Activated T-cell treated with anti-CD3 and anti-CD28 coated beads for 48 hours (primary cell): ENCODE data around the gene PRPF31.
"Not testable (repeated sequence)": the region's sequence is repeated elsewhere in the genome, so short reads cannot be mapped to it uniquely, and the experiment has no call there.

Source experiments
- DNase-seq: peaks from one replicate; pipeline ENCODE4 v3.0.0-alpha.2; 2020; ENCODE audit warnings: low read depth

The PRPF31 gene

DNA sequence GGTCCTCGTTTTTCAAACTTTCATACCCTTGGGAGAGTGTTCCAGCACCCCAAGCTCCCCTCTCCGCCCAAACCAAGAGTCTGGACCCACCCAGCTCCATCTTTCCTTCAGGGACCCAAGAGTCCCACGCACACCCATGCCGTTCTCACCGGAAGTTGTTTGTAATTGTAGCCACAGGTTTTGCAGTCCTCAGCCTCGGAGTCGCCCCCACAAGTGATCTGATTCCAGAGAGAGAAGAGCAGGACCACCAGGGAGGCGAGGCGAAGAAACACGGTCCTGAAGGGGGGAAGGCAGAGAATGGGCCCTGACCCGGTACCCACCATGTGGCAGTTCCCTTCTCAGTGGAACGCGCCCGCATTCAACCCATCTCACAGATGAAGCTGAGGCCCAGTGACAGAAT lies 47.3 kb downstream of the PRPF31 start:
- DNase-seq = no peak

DNA sequence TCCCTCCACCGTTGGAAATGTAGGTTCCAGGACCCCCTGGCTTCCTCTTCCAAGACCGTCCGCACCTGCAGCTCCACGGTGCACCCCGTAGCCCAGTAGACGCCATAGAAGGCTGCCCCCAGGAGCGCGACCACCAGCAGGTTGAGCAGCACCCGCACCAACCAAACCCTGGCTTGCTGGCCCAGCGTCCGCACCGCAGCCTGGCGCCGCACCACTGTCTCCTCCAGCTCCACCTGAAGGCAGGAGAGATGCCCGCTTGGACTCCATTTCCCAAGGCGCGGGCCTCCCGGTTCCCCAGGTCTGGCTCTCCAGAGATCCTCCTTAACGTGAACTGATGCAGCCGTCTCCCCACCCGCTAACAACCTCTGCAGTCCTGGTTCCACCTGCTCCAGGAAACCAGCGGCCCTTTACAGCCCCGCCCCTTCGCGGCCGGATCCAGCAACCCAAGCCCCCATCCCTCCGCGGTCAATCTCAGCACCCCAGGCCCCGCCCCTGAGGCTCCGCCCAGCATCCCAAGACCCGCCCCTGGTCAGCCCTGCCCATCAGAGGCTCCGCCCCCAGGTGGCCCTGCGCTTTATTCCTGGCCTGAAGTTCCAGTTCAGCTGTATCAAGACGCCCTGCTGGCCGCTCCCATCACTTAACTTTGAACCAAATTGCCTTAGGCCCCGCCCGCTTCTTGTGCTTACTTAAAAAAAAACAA lies 49.0 kb downstream of the PRPF31 start:
- peak; percentile 64 for DNase-seq

DNA sequence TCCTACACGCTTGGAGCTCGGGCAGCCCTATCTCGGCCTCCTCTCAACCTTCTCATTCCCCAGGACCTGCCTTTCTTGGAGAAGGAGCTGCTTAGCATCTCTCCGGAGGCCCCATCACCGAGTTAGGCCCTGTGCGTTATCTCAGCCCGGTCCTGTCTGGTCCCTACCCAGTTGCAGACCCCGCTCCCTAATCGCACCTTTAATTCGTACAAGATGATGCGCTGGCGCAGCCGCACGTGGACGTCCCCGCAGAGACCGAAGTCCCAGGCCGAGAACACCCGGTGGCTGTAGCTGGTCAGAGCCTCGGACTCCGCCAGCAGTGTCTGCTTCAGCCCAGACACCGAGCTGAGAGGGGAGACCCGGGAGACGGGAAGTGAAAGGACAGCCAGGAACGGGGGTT lies 49.7 kb downstream of the PRPF31 start:
- no peak for DNase-seq

DNA sequence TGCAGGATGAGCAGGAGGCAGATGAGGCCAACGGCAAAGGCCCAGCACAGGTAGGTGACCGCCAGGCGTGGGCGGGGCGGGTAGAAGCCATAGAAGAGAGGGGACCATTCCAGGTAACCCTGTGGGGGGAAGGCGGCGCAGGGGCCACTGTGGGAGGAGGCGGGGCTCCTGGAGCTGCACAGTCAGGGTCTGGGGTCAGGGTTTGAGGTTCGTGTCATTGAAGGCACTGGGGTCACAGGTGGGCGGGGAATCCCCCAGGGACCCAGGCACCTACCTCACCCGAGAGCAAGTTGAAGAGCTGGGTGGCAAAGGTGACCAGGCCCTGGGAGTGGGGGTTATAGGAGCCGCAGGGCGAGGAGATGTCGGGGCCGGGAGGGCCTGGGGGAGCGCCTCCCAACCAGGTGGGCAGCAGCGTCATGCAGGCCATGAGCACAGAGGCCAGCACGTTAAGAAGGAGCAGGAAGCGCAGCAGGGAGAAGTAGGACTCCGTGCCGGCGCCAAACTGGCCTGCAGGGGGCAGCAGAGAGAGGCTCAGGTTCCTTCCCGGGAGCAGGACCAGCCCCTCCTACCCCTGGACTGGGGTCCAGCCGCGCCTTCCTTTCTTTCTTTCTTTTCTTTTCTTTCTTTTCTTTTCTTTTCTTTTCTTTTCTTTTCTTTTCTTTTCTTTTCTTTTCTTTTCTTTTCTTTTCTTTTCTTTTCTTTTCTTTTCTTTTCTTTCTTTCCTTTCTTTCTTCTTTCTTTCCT lies 52.8 kb downstream of the PRPF31 start:
- peak; percentile 86 for DNase-seq

DNA sequence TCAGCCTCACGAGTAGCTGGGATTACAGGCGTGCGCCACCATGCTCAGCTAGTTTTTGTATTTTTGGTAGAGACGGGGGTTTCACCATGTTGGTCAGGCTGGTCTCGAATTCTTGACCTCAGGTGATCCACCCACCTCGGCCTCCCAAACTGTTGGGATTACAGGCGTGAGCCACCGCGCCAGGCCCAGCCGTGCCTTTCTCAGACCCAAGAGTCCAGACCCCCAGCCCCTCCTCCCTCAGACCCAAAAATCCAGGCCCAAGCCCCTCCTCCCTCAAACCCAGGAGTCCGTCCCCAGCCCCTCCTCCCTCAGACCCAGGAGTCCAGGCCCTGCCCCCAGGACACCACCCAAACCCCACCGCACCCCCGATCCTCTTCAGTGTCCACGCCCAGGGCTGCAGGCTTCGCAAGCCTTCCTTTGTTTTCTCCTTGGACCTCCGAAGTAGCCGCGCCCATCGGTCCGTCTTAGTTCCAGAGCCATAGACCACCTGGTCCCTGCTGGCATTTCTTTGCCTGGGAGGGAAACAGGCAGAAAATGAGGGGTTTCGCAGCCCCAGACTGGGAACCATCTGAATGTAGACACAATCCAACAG lies 53.7 kb downstream of the PRPF31 start:
- DNase-seq = no peak

DNA sequence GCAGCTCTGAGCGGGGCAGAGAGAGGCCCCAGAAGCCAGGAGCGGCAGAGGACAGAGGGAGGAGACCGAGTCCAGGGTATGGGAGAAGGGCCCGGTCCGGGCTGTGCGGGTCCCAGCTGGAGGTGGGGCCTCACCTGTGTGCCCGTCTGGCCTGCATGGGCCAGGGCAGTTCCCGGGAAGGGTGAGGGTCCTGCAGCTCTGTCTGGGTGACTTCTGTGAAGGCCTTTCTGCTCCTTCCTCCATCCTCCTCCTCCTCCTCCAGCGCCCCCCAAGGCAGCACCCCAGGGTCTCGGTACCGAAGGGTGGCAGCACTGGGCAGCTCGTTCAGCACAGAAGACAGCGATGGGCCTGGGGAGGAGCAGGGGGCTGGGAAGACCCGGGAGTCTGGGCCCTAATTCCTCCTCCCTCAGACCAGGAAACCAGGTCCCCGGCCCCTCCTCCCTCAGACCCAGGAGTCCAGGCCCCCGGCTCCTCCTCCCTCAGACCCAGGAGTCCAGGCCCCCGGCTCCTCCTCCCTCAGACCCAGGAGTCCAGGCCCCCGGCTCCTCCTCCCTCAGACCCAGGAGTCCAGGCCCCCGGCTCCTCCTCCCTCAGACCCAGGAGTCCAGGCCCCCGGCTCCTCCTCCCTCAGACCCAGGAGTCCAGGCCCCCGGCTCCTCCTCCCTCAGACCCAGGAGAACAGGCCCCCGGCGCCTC lies 56.3 kb downstream of the PRPF31 start:
- DNase-seq = not testable (repeated sequence)

DNA sequence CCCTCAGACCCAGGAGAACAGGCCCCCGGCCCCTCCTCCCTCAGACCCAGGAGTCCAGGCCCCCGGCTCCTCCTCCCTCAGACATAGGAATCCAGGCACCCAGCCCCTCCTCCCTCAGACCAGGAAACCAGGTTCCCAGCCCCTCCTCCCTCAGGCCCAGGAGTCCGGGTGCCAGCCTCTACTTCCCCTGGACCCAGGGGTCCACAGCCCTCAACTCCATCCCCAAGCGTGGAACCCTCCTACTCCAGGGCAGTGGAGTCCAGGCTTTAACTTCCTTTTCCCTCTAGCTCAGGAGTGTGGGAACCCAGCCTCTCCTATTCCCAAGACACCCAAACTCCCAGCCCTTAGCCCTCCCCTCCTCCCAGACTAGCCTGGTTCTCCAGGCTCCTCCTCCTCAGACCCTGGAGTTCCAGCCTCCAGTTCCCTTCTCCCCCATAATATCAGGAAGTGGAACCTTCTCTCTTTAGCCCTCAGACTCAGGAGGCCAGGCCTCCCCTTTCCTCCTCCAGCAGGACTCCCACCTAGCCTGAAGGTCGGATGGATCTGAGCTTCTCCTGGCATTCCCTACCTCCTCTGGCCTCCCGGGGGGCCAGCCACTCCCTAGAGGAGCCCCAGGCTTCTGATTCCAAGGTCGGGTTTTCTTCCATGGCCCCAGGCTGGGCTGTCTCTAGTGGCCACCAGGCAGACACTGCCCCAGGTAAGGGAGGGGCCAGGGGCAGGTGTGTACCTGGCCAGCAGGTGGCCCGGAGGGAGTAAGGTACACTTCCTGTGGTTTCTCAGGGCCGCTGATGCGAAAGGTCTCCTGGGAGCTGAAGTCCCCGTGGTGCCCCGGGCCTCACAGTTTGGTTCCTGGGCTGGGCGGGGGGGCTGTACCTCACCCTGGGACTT lies 57.2 kb downstream of the PRPF31 start, which contains the start of gene TMC4:
TMC4 (minus strand) TSS at position 690 of the 888 bp plus-strand sequence; CDS start at position 647, 43 bp downstream.
- DNase-seq = no peak

DNA sequence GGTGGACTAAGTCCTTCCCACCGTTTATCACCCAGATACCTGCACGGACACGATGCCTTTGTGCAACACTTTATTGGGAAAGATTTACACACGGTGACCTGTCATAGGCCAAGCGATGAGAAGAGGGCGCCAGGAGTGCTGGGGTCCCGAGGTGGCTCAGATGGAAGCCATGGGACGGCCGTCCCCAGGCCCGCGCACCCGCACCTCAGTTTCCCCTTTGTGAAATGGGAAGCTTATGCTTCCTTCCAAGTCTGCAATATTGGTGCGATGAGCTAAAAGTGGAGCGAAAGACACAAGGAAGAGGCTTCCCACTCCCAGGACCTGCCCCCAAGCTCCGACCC lies 57.8 kb downstream of the PRPF31 start:
- no peak for DNase-seq

DNA sequence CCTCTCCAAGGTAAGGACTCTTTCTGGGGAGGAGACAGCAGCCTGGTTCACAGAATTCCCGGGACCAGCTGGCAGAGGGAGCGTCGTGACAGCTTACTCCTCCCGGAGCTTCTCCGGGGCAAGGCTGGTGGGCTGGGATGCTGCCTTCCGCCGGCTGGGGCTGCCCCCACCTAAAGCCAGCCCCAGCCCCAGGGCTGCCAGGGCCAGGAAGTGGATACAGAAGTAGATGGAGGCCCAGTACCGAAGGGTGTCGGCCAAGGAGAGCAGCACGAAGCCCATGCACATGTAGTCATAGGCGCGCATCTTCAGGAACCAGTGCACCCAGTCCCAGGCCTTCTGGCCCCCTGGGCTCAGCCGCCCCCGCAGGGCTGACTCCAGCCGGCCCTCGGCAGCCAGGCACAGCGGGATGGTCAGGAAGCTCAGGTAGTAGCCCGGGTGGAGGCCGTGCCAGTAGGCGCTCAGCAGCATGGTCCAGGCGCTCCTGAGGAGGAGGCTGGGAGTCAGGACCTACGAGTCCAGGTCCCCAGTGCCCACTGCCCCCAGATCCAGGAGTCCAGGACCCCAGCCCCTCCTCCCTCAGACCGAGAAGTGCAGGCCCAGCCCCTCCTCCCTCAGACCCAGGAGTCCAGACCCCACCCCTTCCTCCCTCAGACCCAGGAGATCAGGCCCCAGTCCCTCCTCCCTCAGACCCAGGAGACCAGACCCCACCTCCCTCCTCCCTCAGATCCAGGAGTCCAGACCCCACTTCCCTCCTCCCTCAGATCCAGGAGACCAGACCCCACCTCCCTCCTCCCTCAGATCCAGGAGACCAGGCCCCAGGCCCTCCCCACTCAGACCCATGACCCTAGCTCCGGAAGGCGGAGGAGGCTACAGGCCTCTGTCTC lies 58.6 kb downstream of the PRPF31 start:
- no peak for DNase-seq

DNA sequence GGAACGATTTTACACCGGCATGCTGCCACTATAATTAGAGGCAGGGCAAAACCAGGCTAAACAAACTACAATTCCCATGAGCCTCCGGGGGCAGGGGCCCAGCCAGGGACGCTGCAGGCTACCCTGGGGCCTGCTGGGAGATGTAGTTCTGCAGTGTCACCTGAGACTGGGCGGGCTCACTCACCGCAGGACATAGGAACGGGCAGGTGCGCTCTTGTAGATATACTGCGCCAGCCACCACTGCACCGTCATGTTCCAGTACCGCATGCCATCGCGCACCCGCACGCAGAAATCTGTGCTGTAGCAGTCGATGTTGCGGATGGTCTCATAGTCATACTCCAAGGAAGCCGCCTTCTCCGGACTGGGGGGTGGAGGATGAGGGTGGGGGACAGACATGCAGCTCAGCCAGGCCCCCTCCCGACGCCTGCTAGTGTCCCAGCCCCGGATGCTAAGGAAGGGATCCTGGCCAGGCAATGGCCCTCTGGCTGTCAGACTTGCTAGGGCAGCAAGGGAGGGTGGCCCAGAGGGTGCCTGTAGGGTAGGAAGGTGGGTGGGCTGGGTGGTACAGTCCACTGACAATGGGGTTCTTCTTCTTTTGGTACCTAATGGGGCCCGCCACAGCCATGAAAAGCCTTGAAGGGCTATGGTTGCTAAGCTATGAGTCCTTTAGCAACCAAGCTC lies 63.2 kb downstream of the PRPF31 start:
- DNase-seq = no peak

DNA sequence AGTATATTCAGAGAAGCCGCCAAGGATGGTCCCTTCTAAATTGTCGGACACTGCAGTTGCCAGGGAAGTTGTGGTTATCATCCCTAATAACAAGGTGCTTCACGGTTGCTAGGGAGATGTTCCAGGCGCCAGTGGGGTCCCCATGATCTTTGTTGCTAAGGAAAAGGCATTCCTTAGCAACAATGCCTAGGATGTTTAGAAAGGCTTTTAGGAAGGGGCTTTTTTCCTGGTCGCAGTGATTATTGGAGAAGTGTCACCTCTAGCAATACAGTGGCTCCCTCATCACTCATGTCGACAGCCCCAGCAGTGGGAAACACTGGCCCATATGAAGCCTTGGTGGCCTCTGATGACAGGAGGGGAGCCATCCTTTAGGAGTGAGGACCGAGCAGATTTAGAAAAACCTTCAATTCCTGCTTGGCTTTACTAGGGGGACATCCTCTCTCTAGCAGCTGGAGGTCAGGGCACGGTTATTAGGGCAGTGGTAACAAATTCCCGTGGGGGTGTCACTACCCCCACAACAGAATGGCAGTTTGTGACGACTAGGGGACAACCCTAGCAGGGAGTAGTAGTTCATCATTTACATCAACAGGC lies 63.8 kb downstream of the PRPF31 start:
- no peak for DNase-seq

DNA sequence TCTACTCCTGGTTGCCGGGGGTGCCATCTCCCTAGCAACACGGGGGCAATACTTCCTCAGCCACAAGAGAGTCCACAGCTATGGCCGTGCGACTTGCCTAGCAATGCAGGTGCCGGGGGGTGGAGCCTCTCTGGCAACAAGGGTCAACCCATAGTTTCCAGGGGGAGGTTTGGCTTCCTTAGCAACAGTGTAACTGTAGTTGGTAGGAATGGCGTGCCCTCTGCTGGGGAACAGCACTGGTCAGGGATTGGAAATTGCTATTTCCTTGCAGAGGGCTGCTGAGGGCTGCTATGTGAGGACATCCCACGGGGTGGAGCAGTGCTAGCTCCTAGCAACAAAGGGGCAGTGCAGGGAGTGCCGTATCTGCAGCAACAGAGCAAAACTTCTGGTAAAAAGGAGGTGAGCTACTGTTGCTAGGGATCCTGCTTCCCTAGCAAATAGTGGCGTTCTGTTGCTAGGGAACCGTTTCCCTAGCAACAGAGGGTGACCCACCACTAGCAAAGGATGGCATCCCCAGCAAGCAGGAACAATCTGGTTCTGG lies 64.4 kb downstream of the PRPF31 start:
- DNase-seq = no peak

DNA sequence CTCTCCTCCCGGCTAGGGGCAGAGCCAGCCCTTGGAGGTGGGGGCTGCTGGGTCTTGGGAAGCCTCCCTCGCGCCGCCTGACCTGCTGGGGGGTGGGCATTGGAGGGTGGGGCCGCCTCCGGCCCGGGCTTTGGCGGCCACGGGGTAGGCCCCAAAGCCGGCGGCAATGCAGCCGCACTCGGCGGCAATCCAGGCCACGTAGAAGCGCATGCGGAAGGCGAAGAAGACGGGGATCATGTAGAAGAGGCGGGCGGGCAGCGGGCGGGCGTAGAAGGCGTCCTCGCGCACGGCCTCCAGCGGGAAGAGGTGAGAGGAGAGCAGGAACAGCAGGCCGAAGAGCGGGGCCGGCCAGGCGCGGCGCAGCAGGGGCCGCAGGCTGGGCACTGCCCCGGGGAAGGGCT lies 65.1 kb downstream of the PRPF31 start:
- no peak for DNase-seq
